Measurements from ENCODE around the gene YWHAH.

GRCh38 chr22:31951194-31952093 is 7.1 kb downstream of the YWHAH start:
- no peak for TF ChIP-seq RARB (CRISPR knock-in tag; IDR thresholded peaks at IDR 0.05)
- no peak for TF ChIP-seq PATZ1 (CRISPR knock-in tag; IDR thresholded peaks at IDR 0.05; ENCODE audit: borderline replicate concordance)
- TF ChIP-seq ZFP3 (CRISPR knock-in tag; IDR thresholded peaks at IDR 0.05): no peak
- TF ChIP-seq, protein P1, sequence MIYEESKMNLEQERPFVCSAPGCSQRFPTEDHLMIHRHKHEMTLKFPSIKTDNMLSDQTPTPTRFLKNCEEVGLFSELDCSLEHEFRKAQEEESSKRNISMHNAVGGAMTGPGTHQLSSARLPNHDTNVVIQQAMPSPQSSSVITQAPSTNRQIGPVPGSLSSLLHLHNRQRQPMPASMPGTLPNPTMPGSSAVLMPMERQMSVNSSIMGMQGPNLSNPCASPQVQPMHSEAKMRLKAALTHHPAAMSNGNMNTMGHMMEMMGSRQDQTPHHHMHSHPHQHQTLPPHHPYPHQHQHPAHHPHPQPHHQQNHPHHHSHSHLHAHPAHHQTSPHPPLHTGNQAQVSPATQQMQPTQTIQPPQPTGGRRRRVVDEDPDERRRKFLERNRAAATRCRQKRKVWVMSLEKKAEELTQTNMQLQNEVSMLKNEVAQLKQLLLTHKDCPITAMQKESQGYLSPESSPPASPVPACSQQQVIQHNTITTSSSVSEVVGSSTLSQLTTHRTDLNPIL (CRISPR knock-in tag; IDR thresholded peaks at IDR 0.05; ENCODE audit: low read depth): no peak
- no peak for TF ChIP-seq CSDC2 (CRISPR knock-in tag; IDR thresholded peaks at IDR 0.05)
- TF ChIP-seq ARNTL (CRISPR knock-in tag; IDR thresholded peaks at IDR 0.05; ENCODE audit: borderline replicate concordance, low read depth): no peak
- no peak for TF ChIP-seq ZNF8 (CRISPR knock-in tag; IDR thresholded peaks at IDR 0.05)
- TF ChIP-seq BACH2 (CRISPR knock-in tag; IDR thresholded peaks at IDR 0.05; ENCODE audit: borderline replicate concordance): no peak
- TF ChIP-seq OSR1 (CRISPR knock-in tag; IDR thresholded peaks at IDR 0.05): no peak
- no peak for TF ChIP-seq ZFP30 (CRISPR knock-in tag; IDR thresholded peaks at IDR 0.05)
- no peak for TF ChIP-seq PPARA (CRISPR knock-in tag; IDR thresholded peaks at IDR 0.05; ENCODE audit: borderline replicate concordance)

Measured in SK-N-SH treated with all-trans-retinoic acid at 6 μM for 48 hours (cell line).